NCI-H2227 (cell line): ENCODE data around the gene SNRNP40.

Experiments used
- DNase-seq: peaks from one replicate; lab custom pipeline; 2025; ENCODE audit not compliant: unreplicated experiment; lab: John Stamatoyannopoulos, UW

Gene SNRNP40

GRCh38 chr1:31296486-31297276 is at the start of gene SNRNP40, which contains the start of gene ZCCHC17:
TSS of gene SNRNP40 (minus strand) at chr1:31296788. CDS start at chr1:31296751, 37 bp downstream.
TSS of gene ZCCHC17 (plus strand) at chr1:31297032. CDS start at chr1:31310099, 13,067 bp downstream.
- peak; percentile 99 for DNase-seq

DNA sequence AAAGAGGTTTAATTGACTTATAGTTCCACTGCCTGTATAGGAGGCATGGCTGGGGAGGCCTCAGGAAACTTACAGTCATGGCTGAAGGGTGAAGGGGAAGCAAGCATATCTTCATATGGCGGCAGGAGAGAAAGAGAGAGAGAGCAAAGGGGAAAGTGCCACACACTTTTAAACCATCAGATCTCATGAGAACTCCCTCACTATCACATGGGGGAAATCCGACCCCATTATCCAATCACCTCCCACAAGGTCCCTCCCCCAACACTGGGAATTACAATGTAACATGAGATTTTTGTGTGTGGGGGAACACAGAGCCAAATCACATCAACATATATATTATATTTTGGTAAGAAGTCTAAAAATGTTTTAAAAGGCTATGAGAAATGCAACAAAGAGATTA is 49.0 kb upstream of the SNRNP40 start:
- no peak for DNase-seq

- DNase-seq, result no peak
Observed at GRCh38 chr1:31344503-31344902, 47.9 kb upstream of the SNRNP40 start.

DNA sequence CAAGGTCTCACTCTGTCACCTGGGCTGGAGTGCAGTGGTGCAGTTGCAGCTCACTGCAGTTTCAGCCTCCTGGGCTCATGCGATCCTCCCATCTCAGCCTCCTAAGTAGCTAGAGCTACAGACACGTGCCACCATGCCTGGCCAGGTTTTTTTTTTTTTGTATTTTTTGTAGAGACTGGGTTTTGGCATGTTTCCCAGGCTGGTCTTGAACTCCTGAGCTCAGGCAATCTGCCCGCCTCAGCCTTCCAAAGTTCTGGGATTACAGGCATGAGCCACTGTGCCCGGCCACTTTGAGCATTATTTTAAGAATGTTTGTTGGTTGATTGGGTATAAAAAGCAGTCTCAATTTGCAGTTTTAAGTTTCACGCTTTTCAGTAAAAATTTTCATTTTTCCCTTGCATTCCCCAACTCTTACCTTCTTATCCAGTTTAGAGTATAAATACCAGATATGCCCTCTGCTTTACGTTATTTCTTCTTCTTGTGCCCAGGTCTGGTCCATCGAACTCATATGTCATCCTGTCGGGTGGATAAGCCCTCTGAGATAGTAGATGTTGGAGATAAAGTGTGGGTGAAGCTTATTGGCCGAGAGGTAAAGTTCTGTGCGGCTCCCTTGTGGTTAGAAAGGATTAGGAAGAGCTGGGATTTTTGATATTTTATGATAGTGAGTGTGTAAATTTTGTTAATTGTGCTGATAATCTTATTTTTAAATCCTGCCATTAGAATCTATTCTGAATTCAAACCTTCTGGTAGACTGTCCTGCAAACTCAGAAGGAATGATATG is 40.3 kb upstream of the SNRNP40 start:
- no peak for DNase-seq

DNA sequence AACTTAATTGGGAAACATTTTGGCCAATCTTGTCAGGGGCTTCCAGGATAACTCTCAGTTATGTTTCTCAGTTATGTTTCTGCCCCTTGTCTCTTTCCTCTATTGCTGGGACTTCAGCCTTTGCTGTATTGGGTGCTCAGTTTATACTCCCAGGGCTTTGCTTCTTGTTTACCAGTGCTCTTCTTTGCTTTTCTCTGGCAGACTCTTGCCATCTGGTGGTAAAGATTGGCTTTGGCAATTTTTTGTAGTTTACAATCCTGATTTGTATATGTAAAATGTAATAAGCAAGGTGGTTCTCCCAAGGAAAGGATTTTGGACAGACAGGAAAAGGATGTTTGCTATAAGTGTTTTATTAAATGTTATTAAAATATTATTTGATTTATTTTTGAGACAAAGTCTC is 38.4 kb upstream of the SNRNP40 start:
- DNase-seq, result peak; percentile 59

- no peak for DNase-seq
Observed at GRCh38 chr1:31327381-31327780, 30.8 kb upstream of the SNRNP40 start.

GRCh38 chr1:31326461-31326860 is 29.9 kb upstream of the SNRNP40 start:
- DNase-seq, result peak; percentile 36

- no peak for DNase-seq
Observed at GRCh38 chr1:31324992-31325391, 28.4 kb upstream of the SNRNP40 start.

GRCh38 chr1:31324093-31324492 is 27.5 kb upstream of the SNRNP40 start:
- no peak for DNase-seq

DNA sequence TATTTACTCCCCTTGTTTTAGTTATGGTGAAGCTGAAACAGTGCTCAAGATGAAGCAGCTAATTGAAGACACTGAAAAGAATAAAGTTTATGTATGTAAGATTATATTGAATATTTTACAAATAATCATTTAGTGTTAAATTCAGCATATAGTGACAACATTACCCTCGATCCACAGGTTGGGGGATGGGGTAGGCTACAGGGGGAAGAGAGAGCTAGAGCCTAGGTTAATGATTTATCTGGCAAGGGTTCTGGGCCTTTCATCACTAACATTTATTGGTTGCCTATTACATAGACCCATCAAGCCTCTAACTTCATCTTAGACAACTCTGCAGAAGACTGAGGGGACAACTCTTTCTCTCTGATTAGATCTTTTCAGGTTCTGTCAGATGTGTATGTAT is 21.6 kb upstream of the SNRNP40 start:
- DNase-seq, result no peak

- DNase-seq, result no peak
Observed at GRCh38 chr1:31315902-31316301, 19.3 kb upstream of the SNRNP40 start.

- no peak for DNase-seq
Observed at GRCh38 chr1:31310198-31310597, 13.6 kb upstream of the SNRNP40 start.

DNA sequence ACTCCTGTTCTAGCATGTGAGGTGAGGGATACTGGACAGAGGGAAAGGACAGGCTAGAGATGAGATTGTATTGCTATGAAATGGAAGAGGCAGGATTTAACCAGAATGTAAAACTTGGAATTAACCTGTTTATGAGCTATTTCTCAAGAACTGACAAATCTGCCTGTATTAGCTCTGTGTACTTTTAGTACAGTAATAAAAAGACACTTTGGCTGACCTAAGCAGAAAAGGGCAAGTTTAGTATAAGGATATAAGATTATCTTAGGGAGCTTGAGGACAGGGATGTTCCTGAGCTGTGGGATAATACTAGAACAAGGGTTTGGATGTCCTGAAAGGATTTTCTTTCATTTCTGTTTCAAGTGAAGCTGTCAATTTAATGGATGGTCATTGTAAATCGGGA is 11.4 kb upstream of the SNRNP40 start:
- DNase-seq, result no peak

GRCh38 chr1:31306278-31306677 is 9.7 kb upstream of the SNRNP40 start:
- DNase-seq, result no peak

DNA sequence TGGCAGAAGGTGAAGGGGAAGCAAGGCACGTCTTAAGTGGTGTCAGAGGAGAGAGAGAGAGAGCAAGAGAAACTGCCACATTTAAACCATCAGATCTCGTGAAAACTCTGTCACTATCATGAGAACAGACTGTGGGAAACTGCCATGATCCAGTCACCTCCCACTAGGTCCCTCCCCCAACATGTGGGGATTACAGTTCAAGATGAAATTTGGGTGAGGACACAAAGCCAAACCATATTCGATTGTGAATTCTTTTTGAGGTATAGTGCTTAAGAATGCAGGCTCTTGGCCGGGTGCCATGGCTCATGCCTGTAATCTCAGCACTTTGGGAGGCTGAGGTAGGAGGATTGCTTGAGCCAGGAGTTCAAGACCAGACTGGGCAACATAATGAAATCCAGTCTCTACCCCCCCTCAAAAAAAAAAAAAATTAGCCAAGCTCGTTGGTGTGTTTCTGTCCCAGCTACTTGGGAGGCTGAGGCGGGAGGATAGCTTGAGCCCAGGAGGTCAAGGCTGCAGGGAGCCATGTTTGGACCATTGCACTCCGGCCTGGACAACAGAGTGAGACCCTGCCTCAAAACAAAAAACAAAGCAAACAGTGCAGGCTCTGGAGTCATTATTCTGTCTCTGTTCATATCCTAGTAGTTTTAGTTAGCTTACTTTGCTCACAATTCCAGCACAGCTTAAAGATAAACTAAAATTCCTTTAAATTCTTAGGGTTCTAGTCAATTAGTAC is 6.3 kb upstream of the SNRNP40 start:
- no peak for DNase-seq

- no peak for DNase-seq
Observed at GRCh38 chr1:31300193-31300592, 3.6 kb upstream of the SNRNP40 start.

DNA sequence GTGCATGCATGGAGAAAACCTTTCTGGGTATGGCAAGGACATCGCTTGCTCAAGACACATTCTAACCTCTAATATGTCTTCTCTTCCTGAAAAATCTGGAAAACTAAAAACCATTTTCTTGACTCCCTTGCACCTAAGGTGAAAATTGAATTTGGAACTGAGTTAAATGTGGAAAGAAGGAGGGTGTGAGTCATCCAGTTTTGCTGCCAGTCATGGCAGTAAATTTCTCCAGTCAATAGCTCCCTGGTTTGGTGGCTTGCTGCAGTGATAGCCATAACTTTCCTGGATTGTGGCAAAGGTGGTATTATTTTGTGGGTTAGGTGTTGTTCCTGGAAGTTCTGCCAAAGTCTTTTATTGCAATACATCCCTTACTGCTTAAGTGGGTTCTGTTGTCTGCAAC is 2.8 kb upstream of the SNRNP40 start:
- no peak for DNase-seq

GRCh38 chr1:31297277-31298247 is 974 bp upstream of the SNRNP40 start:
- no peak for DNase-seq

DNA sequence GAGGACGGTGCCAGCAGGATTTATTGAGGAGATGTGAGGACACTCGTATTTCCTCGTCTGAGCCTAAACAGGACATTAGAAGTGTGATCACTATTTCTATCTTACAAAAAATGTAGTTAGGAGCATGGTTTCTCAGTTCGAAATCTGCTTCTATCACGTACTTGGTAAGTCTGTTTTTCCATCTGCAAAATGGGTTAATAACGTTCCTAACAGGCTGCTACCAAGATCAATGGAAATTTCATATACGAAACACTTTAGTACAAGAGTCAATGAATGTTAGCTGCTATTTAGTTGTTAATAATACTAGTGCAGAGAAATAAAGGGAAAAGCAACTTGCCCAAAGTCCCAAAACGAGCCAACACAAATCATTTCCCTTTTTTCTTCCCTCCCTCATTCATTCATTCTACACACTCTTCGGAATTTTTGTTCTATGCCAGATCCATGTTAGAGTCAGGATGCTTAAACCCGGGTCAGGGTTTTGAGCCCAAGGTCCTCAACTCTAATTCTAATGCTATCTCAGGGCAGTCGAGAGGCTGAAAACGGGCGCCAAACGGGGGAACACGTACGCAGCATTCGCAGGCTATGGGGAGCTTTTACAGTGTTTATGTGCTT is 608 bp downstream of the SNRNP40 start:
- DNase-seq, result no peak

GRCh38 chr1:31289021-31289420 is 7.6 kb downstream of the SNRNP40 start:
- no peak for DNase-seq
